KMS-11 (cell line): ENCODE results near the gene AFMID.

Experiments used
- H2AFZ ChIP-seq: fragments of 200-600 bp; sonication (generic); 2 replicates; pipeline ENCODE4 v1.6.1; 2016; ENCODE audit warnings: antibody characterized with exemption, mixed run types, low read depth
- H3K27ac ChIP-seq: fragments of 200-600 bp; sonication (generic); 2 replicates; pipeline ENCODE4 v1.6.1; 2016; ENCODE audit warnings: mild to moderate bottlenecking, mixed run types
- H3K27me3 ChIP-seq: fragments of 200-600 bp; sonication (generic); 2 replicates; pipeline ENCODE4 v1.6.1; 2017; ENCODE audit warnings: mild to moderate bottlenecking, low read depth, mixed run types, moderate library complexity; ENCODE audit not compliant: insufficient read depth
- H3K36me3 ChIP-seq: fragments of 200-600 bp; sonication (generic); 2 replicates; pipeline ENCODE4 v1.6.1; 2017; ENCODE audit warnings: mild to moderate bottlenecking, mixed run types; ENCODE audit not compliant: insufficient read depth
- H3K4me1 ChIP-seq: fragments of 200-600 bp; sonication (generic); 2 replicates; pipeline ENCODE4 v1.6.1; 2016; ENCODE audit warnings: mild to moderate bottlenecking, low read depth, mixed run types; ENCODE audit not compliant: poor library complexity, severe bottlenecking
- H3K4me2 ChIP-seq: fragments of 200-600 bp; sonication (generic); 2 replicates; pipeline ENCODE4 v1.7.0; 2016; ENCODE audit warnings: mild to moderate bottlenecking, mixed run types
- H3K4me3 ChIP-seq: fragments of 200-600 bp; sonication (generic); IDR thresholded peaks from 2 replicates; pipeline ENCODE4 v1.6.1; 2017; ENCODE audit warnings: low read depth, low read length, mixed read lengths; ENCODE audit not compliant: insufficient read depth
- H3K79me2 ChIP-seq: fragments of 200-600 bp; sonication (generic); 2 replicates; pipeline ENCODE4 v1.6.1; 2016; ENCODE audit warnings: low read depth, mixed run types; ENCODE audit not compliant: insufficient read depth
- H3K9ac ChIP-seq: fragments of 200-600 bp; sonication (generic); 2 replicates; pipeline ENCODE4 v1.6.1; 2016; ENCODE audit warnings: mild to moderate bottlenecking, mixed run types
- H4K20me1 ChIP-seq: fragments of 200-600 bp; sonication (generic); 2 replicates; pipeline ENCODE4 v1.6.1; 2016; ENCODE audit warnings: mild to moderate bottlenecking, mixed run types; ENCODE audit not compliant: insufficient read depth
- CTCF ChIP-seq: fragments of 200-600 bp; sonication (generic); conservative IDR thresholded peaks from 2 replicates; pipeline ENCODE4 v1.6.1; 2017; ENCODE audit warnings: low read depth, mild to moderate bottlenecking, antibody characterized with exemption, low read length, moderate library complexity, mixed read lengths

The AFMID gene

GRCh38 chr17:78144147-78144719 lies 42.9 kb upstream of the AFMID start:
- Histone ChIP-seq H3K4me3 (no peak overlapping the region), H3K79me2 (no peaks in the 10 kb centered on the region), H4K20me1 (no peaks in the 10 kb centered on the region), H2AFZ (peak overlapping the region; percentile 39; the same call in 1 of the 2 replicates), H3K36me3 (no peaks in the 10 kb centered on the region), H3K4me1 (peaks cover 87% of the 10 kb centered on the region), H3K4me2 (peak overlapping the region; percentile 79), H3K27me3 (no peaks in the 10 kb centered on the region), H3K27ac (peak overlapping the region; percentile 83), H3K9ac (peak overlapping the region; percentile 54)
- TF ChIP-seq CTCF: no peak

- H3K79me2 ChIP-seq: no peaks in the 10 kb centered on the region
- no peak for TF ChIP-seq CTCF
- H3K4me1 ChIP-seq: peaks cover 80% of the 10 kb centered on the region
- peak overlapping the region; percentile 54 for H3K9ac ChIP-seq
- peak overlapping the region; percentile 39; the same call in 1 of the 2 replicates for H2AFZ ChIP-seq
- H3K4me3 ChIP-seq: no peak overlapping the region
- peak overlapping the region; percentile 83 for H3K27ac ChIP-seq
- no peaks in the 10 kb centered on the region for H3K27me3 ChIP-seq
- peak overlapping the region; percentile 79 for H3K4me2 ChIP-seq
- H3K36me3 ChIP-seq: no peaks in the 10 kb centered on the region
- no peaks in the 10 kb centered on the region for H4K20me1 ChIP-seq
These were observed 42.2 kb upstream of the AFMID start for GRCh38 chr17:78144736-78145641.

- H3K27ac ChIP-seq: no peak overlapping the region
- no peak overlapping the region for H3K4me2 ChIP-seq
These were observed 40.7 kb upstream of the AFMID start for GRCh38 chr17:78146471-78146869.

GRCh38 chr17:78146881-78147280 lies 40.3 kb upstream of the AFMID start:
- Histone ChIP-seq H3K27me3 (no peaks in the 10 kb centered on the region), H3K36me3 (no peaks in the 10 kb centered on the region), H2AFZ (no peak overlapping the region), H3K4me2 (no peak overlapping the region), H4K20me1 (no peaks in the 10 kb centered on the region), H3K4me3 (no peak overlapping the region), H3K4me1 (peaks cover 71% of the 10 kb centered on the region), H3K79me2 (no peaks in the 10 kb centered on the region), H3K27ac (no peak overlapping the region), H3K9ac (no peak overlapping the region)
- no peak for TF ChIP-seq CTCF

More at GRCh38 chr17:78146471-78146869, 40.7 kb upstream of the AFMID start:
- Histone ChIP-seq H3K36me3 (no peaks in the 10 kb centered on the region), H3K9ac (no peak overlapping the region), H3K27me3 (no peaks in the 10 kb centered on the region), H3K4me1 (peaks cover 71% of the 10 kb centered on the region), H2AFZ (no peak overlapping the region), H3K79me2 (no peaks in the 10 kb centered on the region), H4K20me1 (no peaks in the 10 kb centered on the region), H3K4me3 (no peak overlapping the region)
- no peak for TF ChIP-seq CTCF
